AG08395 (cell line): ENCODE data around the gene OR1L8.

ENCODE experiments used
- DNase-seq: peaks from one replicate; pipeline ENCODE4 v3.0.0; 2012; ENCODE audit warnings: mixed read lengths, low spot score

OR1L8 gene

GRCh38 chr9:122518226-122518625, 65.0 kb downstream of the OR1L8 start:
- no peak for DNase-seq
